ENCODE data around the gene PCDHGA1.

The PCDHGA1 gene

DNA sequence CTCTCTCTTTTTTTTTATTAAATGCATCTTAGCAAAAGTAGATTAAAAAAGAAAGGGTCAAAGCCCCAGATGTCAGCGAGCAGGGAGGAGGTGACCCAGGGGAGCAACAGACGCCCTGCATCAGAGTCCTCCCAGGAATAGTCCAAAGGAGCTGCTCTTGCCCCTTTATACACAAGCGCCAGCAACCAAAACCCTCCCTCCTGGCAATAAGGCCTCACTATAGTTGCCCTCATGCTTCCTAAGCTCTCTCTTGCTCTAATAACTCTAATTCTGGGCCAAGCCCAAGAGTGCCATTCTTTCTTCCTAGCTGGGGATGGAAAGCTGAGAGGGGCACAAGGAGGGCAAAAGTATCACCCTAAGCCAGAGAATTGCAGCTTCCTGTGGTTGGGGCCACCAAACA is 184.8 kb downstream of the PCDHGA1 start:
- DNase-seq = no peak

GRCh38 chr5:141515946-141516671 is 185.8 kb downstream of the PCDHGA1 start:
- no peak for DNase-seq

- DNase-seq = no peak
Measured at GRCh38 chr5:141516672-141517025, 186.3 kb downstream of the PCDHGA1 start.

GRCh38 chr5:141517312-141517711 is 187.0 kb downstream of the PCDHGA1 start:
- no peak for DNase-seq

GRCh38 chr5:141517880-141518617 is 187.7 kb downstream of the PCDHGA1 start:
- no peak for DNase-seq

- DNase-seq = no peak
Measured at GRCh38 chr5:141518618-141519015, 188.3 kb downstream of the PCDHGA1 start.

DNA sequence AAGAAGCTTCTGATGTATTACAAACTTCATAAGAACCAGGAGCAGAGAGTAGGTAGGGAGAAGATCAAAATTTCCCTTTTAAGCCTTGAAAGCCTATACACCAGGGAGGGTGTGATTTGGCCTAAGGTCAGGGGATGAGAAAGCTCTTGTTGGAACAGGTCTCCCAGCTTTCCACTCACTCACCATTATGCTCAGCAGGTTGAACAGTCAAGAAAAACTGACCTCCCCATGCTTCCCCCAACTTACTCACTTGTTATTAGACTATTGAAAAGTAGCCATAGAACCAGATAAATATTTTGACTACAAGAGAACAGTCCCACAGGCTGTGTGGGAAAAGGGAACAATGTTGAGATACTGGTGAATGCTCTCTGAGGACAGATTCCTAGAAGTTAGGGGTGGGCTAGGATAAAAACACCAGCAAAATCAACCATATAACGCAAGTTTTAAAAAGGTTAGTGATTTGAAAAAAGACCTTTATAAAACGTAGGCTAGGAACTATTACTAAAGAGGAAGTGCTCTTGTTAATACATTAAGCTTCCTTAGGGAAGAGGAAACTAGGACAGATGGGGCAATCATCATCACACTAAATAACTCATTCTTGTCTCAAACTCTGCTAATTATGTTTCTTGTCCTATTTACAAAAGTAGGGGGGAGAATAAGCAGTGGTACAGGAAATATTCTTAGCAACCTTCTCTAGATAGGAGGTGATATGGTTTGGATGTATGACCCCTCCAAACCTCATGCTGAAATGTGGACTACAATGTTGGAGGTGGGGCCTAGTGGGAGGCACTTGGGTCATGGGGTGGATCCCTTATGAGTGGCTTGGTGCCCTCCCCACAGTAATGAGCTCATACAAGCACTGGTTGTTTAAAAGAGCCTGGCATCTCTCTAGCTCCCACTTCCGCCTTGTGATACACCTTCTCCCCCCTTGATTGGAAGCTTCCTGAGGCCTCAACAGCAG is 189.6 kb downstream of the PCDHGA1 start:
- no peak for DNase-seq

GRCh38 chr5:141521244-141521781 is 191.0 kb downstream of the PCDHGA1 start:
- DNase-seq = no peak

GRCh38 chr5:141522301-141522700 is 192.0 kb downstream of the PCDHGA1 start:
- no peak for DNase-seq

DNA sequence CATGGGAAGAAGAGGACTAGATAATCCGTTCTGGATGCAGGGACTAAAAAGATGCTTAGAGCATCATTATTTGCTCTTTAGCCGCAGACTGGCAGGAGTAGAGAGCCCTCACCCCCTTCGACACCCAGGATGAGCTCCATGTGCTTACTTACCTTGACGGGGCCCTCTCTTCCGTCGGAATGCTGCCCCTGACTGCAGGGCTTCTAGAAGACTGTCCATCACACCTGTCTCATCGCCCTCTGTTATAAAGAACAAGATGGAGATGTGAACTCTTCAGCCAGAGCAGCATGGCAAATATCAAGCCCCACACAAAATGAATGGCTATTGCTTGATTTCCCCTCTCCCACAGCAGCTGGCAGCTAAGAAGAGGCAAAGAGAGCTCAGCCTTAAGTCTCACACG is 193.7 kb downstream of the PCDHGA1 start:
- no peak for DNase-seq

- peak; percentile 90 for DNase-seq
Measured at GRCh38 chr5:141524604-141525597, 194.6 kb downstream of the PCDHGA1 start.

DNA sequence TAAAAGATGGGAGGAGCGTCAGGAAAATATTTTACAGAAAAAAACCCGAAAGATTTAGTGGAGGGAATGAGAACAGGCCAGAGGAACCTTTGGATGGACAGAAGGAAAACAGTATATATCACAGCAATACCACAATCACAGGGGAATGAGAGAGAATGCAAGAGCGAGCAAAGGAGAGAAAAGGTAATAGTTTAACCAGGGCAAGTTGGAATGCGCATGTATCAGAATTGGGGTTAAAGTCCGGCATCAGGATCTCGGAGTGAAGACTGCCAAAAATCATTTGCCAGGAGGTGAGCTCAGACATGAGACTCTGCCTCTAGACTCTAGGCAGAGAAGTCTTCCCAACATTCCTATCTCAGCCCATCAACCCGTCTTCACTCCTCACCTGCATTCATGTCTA is 195.3 kb downstream of the PCDHGA1 start:
- DNase-seq = no peak

GRCh38 chr5:141527426-141527825 is 197.1 kb downstream of the PCDHGA1 start:
- DNase-seq = no peak

- no peak for DNase-seq
Measured at GRCh38 chr5:141528291-141528984, 198.1 kb downstream of the PCDHGA1 start.

- no peak for DNase-seq
Measured at GRCh38 chr5:141529002-141529401, 198.7 kb downstream of the PCDHGA1 start.

GRCh38 chr5:141529873-141530272 is 199.6 kb downstream of the PCDHGA1 start:
- no peak for DNase-seq

GRCh38 chr5:141532726-141533125 is 202.4 kb downstream of the PCDHGA1 start:
- no peak for DNase-seq

- DNase-seq = no peak
Measured at GRCh38 chr5:141533897-141534296, 203.6 kb downstream of the PCDHGA1 start.

DNA sequence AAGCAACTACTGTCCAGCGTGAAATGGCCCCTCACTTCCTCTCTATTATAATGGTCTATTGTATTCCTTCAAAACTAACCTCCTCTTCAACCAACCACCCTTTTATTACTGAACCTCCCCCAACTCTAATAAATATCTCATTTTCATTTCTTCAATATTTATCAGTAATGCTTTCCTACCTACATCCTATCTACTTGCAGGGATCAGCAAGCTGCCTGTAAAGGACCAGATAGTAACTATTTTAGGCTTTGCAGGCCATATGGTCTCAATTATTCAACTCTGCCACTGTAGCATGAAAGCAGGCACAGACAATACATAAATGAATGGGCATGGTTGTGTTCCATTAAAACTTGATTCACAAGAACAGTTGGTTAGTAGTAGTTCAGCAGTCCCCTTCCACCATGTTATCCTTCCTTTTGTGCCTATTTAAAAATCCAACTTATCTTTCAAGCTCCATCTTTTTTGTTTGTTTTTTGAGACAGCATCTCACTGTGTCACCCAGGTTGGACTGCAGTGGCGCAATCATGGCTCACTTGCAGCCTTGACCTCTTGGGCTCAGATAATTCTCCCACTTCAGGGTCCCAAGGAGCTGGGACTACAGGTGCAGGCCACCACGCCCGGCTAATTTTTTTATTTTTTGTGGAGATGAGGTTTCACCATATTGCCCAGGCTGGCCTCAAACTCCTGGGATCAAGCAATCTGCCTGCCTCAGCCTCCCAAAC is 204.3 kb downstream of the PCDHGA1 start:
- DNase-seq = no peak

GRCh38 chr5:141543053-141543452 is 212.7 kb downstream of the PCDHGA1 start:
- no peak for DNase-seq

Measured in NCI-H69 (cell line).